Keratinocyte (primary cell): ENCODE measurements around the gene PLEK. TPM values are rescaled to one million over a fixed set of nuclear protein-coding genes. Genes with fewer than 3 reads are reported as not detected.
A peak's percentile ranks its signal among the peaks of the same experiment; 100 is the strongest.
"Not testable (repeated sequence)": the region's sequence is repeated elsewhere in the genome, so short reads cannot be mapped to it uniquely, and the experiment has no call there.

Source experiments
- DNase-seq: peaks from one replicate; pipeline ENCODE4 v3.0.0-alpha.2; 2011; ENCODE audit warnings: low read depth, missing footprints, low spot score
- FAIRE-seq: peaks from 2 replicates; lab custom pipeline; 2011; peaks lifted over from hg19 to GRCh38; lab: Jason Lieb, UNC
- H2AFZ ChIP-seq: 2 replicates; pipeline ENCODE4 v1.6.0; 2012; ENCODE audit warnings: low read length, control low read depth, inconsistent platforms; ENCODE audit not compliant: control insufficient read depth
- H3K27ac ChIP-seq: 2 replicates; pipeline ENCODE4 v1.5.1; 2011; ENCODE audit warnings: low read length; ENCODE audit not compliant: control insufficient read depth, insufficient read depth
- H3K27me3 ChIP-seq: 3 replicates; pipeline ENCODE4 v1.6.0; 2011; ENCODE audit warnings: low read length; ENCODE audit not compliant: control insufficient read depth, insufficient read depth; ENCODE audit errors: extremely low read depth
- H3K36me3 ChIP-seq, 2 experiments: 2 replicates in 1 of 2; 3 replicates in 1 of 2; pipeline ENCODE4 v1.5.1; 2011; ENCODE audit warnings: low read length in 2 of 2, mild to moderate bottlenecking in 1 of 2; ENCODE audit not compliant: control insufficient read depth in 2 of 2, insufficient read depth in 2 of 2; ENCODE audit errors: extremely low read depth in 1 of 2
- H3K4me1 ChIP-seq: 3 replicates; pipeline ENCODE4 v1.5.1; 2011; ENCODE audit warnings: low read length; ENCODE audit not compliant: control insufficient read depth, insufficient read depth; ENCODE audit errors: extremely low read depth
- H3K4me2 ChIP-seq: 3 replicates; pipeline ENCODE4 v1.6.0; 2011; ENCODE audit warnings: low read depth, low read length; ENCODE audit not compliant: control insufficient read depth, insufficient read depth; ENCODE audit errors: extremely low read depth
- H3K4me3 ChIP-seq, 3 experiments: fragments of 200-600 bp in 1 of 3; sonication (generic) in 1 of 3; 2 replicates in 2 of 3; 3 replicates in 1 of 3; pipeline ENCODE4 v1.5.1; 2011 to 2016; ENCODE audit warnings: low read length in 3 of 3, mild to moderate bottlenecking in 3 of 3, control low read depth in 2 of 3, inconsistent platforms in 1 of 3, low read depth in 1 of 3, mixed read lengths in 1 of 3, mixed run types in 1 of 3, moderate library complexity in 1 of 3; ENCODE audit not compliant: control insufficient read depth in 2 of 3, insufficient read depth in 2 of 3; ENCODE audit errors: extremely low read depth in 1 of 3
- H3K79me2 ChIP-seq: 2 replicates; pipeline ENCODE4 v1.6.0; 2012; ENCODE audit warnings: low read length; ENCODE audit not compliant: control insufficient read depth, insufficient read depth
- H3K9ac ChIP-seq: 3 replicates; pipeline ENCODE4 v1.6.0; 2011; ENCODE audit warnings: low read length; ENCODE audit not compliant: control insufficient read depth, insufficient read depth; ENCODE audit errors: extremely low read depth
- H3K9me1 ChIP-seq: 3 replicates; pipeline ENCODE4 v1.6.0; 2011; ENCODE audit warnings: low read length; ENCODE audit not compliant: control insufficient read depth, insufficient read depth; ENCODE audit errors: extremely low read depth
- H3K9me3 ChIP-seq: 2 replicates; pipeline ENCODE4 v1.5.1; 2012; ENCODE audit warnings: low read depth, low read length; ENCODE audit not compliant: control insufficient read depth
- H4K20me1 ChIP-seq: 3 replicates; pipeline ENCODE4 v1.6.0; 2011; ENCODE audit warnings: low read length; ENCODE audit not compliant: control insufficient read depth, insufficient read depth; ENCODE audit errors: extremely low read depth
- EZH2 ChIP-seq: IDR thresholded peaks from one replicate; pipeline ENCODE4 v1.6.1; 2012; ENCODE audit warnings: inconsistent platforms, mild to moderate bottlenecking, low read length, moderate library complexity
- dilution Hi-C: fragments of 300-500 bp; cut with MboI; formaldehyde crosslinking; loops from one replicate; pipeline ENCODE4 v1.7.0; 2020; ENCODE audit warnings: low sequenced_read_pairs; ENCODE audit not compliant: extremely low pct_ligation_motif_present
- polyA plus RNA-seq, 5 experiments: library from polyadenylated mRNA; depleted of rRNA in 3 of 5; stranded (reverse) in 3 of 5; stranded (forward) in 1 of 5; unstranded in 1 of 5; fragments of >200 nt; gene quantifications; 1 replicate in 1 of 5; 2 replicates in 3 of 5; 3 replicates in 1 of 5; pipeline versions ENCODE4 v1.2.1 to v1.2.3, GENCODE V29; 2011 to 2012; ENCODE audit warnings: missing spikeins in 2 of 5, low read depth in 1 of 5, low replicate concordance in 1 of 5
- TF ChIP-seq, protein P1 (sequence below), 3 experiments: IDR thresholded peaks in 1 of 3; conservative IDR thresholded peaks in 1 of 3; optimal IDR thresholded peaks in 1 of 3; 2 replicates in 2 of 3; 3 replicates in 1 of 3; pipeline versions ENCODE3 to v1.5.1; 2011; ENCODE audit warnings: low read length in 3 of 3, mild to moderate bottlenecking in 3 of 3, moderate library complexity in 2 of 3, control low read depth in 1 of 3, inconsistent platforms in 1 of 3; ENCODE audit not compliant: insufficient read depth in 2 of 3; ENCODE audit errors: extremely low read depth in 1 of 3

Gene PLEK
- polyA plus RNA-seq, 1 donor (not counting 4 experiments of a cell fraction or from before 2014, with no cell fraction given) = 0.04 TPM

DNA sequence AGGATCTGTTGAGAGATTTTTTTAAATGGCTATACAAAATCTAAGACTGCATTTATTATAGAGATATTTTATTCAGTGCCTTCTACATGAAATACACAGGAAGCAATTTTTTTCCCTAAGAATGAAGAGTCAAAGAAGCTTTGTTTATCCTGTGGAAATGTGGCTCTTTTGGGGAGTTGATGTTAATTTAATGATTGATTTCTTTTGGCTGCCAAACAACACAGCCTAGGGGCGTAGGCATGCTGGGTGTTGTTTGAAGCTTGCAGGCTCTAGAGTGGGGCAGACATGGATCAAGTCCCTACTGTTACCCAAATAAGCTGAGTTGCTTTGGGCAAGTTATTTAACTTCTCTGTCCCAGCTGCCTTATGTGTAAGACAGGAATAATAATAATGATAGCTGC lies 21.1 kb upstream of the PLEK start:
- Histone ChIP-seq H3K79me2 (no peaks in the 10 kb centered on the region), H3K9me3 (no peaks in the 10 kb centered on the region), H3K36me3 (no peaks in the 10 kb centered on the region), H3K4me1 (peaks cover 4% of the 10 kb centered on the region), H2AFZ (no peak overlapping the region), H4K20me1 (no peaks in the 10 kb centered on the region), H3K4me3 (no peak overlapping the region), H3K27me3 (no peaks in the 10 kb centered on the region), H3K4me2 (no peak overlapping the region), H3K9me1 (no peaks in the 10 kb centered on the region), H3K27ac (no peak overlapping the region), H3K9ac (no peak overlapping the region)
- dilution Hi-C loops = no loop called here
- TF ChIP-seq, protein P1, sequence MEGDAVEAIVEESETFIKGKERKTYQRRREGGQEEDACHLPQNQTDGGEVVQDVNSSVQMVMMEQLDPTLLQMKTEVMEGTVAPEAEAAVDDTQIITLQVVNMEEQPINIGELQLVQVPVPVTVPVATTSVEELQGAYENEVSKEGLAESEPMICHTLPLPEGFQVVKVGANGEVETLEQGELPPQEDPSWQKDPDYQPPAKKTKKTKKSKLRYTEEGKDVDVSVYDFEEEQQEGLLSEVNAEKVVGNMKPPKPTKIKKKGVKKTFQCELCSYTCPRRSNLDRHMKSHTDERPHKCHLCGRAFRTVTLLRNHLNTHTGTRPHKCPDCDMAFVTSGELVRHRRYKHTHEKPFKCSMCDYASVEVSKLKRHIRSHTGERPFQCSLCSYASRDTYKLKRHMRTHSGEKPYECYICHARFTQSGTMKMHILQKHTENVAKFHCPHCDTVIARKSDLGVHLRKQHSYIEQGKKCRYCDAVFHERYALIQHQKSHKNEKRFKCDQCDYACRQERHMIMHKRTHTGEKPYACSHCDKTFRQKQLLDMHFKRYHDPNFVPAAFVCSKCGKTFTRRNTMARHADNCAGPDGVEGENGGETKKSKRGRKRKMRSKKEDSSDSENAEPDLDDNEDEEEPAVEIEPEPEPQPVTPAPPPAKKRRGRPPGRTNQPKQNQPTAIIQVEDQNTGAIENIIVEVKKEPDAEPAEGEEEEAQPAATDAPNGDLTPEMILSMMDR (optimal IDR thresholded peaks at IDR 0.05 in 1 of 3, IDR thresholded peaks at IDR 0.05 in 1 of 3, conservative IDR thresholded peaks at IDR 0.05 in 1 of 3; ENCODE audit: extremely low read depth in 1 of 3, insufficient read depth in 2 of 3, low read length in 3 of 3) = no peak
- no peak for TF ChIP-seq EZH2
- DNase-seq (no peak), FAIRE-seq (no peak)

DNA sequence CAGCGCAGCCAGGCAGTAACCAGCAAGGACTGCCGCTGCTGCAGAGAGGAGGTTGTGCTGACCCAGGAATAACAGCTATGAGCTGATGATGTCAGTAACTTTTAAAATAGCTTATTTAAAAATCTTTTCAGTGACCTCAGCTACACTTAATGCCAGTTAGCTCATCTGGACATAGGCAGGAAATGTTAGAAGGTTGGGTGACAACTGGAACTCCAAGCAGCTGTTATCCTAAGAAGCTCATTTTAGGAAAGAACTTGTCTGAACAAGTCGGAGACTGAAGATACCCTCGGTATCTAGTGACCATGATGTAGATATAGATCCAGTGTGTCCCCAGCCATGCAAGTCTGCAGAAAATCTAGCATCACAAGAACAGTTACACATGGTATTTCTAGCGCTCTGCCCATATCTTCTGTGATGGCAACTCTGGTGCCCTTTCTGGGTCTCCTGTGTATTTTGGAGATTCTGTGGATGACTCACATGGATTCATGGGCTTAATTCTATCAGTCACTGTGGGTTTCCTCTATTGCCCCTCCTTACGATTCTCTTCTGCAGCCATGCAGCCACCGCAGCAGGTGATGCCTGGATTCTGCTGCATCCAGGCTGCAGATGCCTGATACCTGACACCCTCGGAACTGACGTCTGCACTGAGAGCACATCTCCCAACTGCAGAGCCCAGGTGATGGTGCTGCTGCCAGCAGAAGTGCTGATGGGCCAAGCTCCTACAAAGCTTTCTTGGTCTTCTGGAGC lies 19.8 kb upstream of the PLEK start:
- Histone ChIP-seq H2AFZ (no peak overlapping the region), H3K27ac (no peak overlapping the region), H3K9me1 (no peaks in the 10 kb centered on the region), H3K79me2 (no peaks in the 10 kb centered on the region), H3K9me3 (no peaks in the 10 kb centered on the region), H4K20me1 (no peaks in the 10 kb centered on the region), H3K27me3 (no peaks in the 10 kb centered on the region), H3K36me3 (no peaks in the 10 kb centered on the region), H3K4me3 (no peak overlapping the region), H3K9ac (no peak overlapping the region), H3K4me2 (no peak overlapping the region), H3K4me1 (peaks cover 4% of the 10 kb centered on the region)
- TF ChIP-seq EZH2 = no peak
- TF ChIP-seq, protein P1 (optimal IDR thresholded peaks at IDR 0.05 in 1 of 3, IDR thresholded peaks at IDR 0.05 in 1 of 3, conservative IDR thresholded peaks at IDR 0.05 in 1 of 3; ENCODE audit: extremely low read depth in 1 of 3, insufficient read depth in 2 of 3, low read length in 3 of 3) = no peak
- dilution Hi-C loops = no loop called here
- DNase-seq (no peak), FAIRE-seq (peak; percentile 62)

DNA sequence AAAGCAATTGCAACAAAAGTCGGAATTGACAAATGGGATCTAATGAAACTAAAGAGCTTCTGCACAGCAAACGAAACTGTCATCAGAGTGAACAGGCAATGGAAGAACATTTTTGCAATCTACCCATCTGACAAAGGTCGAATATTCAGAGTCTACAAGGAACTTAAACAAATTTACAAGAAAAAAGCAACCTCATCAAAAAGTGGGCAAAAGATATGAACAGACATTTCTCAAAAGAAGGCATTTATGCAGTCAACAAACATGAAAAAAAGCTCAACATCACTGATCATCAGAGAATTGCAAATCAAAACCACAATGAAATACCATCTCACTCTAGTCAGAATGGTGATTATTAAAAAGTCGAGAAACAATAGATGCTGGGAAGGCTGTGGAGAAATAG lies 16.0 kb upstream of the PLEK start:
- H3K9me3 ChIP-seq, dilution Hi-C loops, H4K20me1 ChIP-seq, H3K27ac ChIP-seq, H3K36me3 ChIP-seq, H3K79me2 ChIP-seq, H2AFZ ChIP-seq, H3K4me1 ChIP-seq, H3K4me3 ChIP-seq, H3K9ac ChIP-seq, H3K27me3 ChIP-seq, H3K9me1 ChIP-seq, DNase-seq, FAIRE-seq, H3K4me2 ChIP-seq: not testable (repeated sequence)
